Peyer's patch (tissue), 4 donors: Measurements from ENCODE around the gene LUC7L3. TPM values are rescaled to one million over a fixed set of nuclear protein-coding genes. Genes with fewer than 3 reads are reported as not detected.
A peak's percentile ranks its signal among the peaks of the same experiment; 100 is the strongest.

Experiments
- DNase-seq, 3 donors: peaks; one replicate each; pipeline ENCODE4 v3.0.0-alpha.2; 2017 to 2019
- H3K27ac ChIP-seq, 4 donors: fragments of 200-600 bp; sonication (generic); one replicate each; pipeline ENCODE4 v1.5.1; 2016 to 2019
- H3K27me3 ChIP-seq, 2 donors: fragments of 200-600 bp; sonication (generic); one replicate each; pipeline ENCODE4 v1.5.1; 2019
- H3K36me3 ChIP-seq, 3 donors: fragments of 200-600 bp; sonication (generic); one replicate each; pipeline ENCODE4 v1.5.1; 2016 to 2019
- H3K4me1 ChIP-seq, 4 donors: fragments of 200-600 bp; sonication (generic); one replicate each; pipeline ENCODE4 v1.5.1; 2016 to 2019
- H3K4me3 ChIP-seq, 4 donors: fragments of 200-600 bp; sonication (generic); 1 replicate in 3 of 4; 2 replicates in 1 of 4; pipeline ENCODE4 v1.5.1; 2016 to 2019; ENCODE audit warnings: mild to moderate bottlenecking in 1 of 4
- H3K9me3 ChIP-seq, 4 donors: fragments of 200-600 bp; sonication (generic); one replicate each; pipeline ENCODE4 v1.5.1; 2016 to 2019; ENCODE audit warnings: mild to moderate bottlenecking in 1 of 4
- CTCF ChIP-seq, 6 experiments: fragments of 450-650 bp in 4 of 6; fragments of 200-600 bp in 2 of 6; sonication (generic) in 1 of 6; IDR thresholded peaks; one replicate each; pipeline ENCODE4 v1.5.1; 2017 to 2019; ENCODE audit warnings: antibody characterized with exemption in 6 of 6, mild to moderate bottlenecking in 3 of 6, moderate library complexity in 1 of 6
- POLR2A ChIP-seq, 2 donors: fragments of 450-650 bp; IDR thresholded peaks; one replicate each; pipeline ENCODE4 v1.5.1; 2017; ENCODE audit warnings: antibody characterized with exemption in 2 of 2, mild to moderate bottlenecking in 2 of 2, moderate library complexity in 2 of 2
- total RNA-seq, 4 donors: library from RNA; depleted of rRNA; stranded (reverse); fragments of >200 nt; gene quantifications; one replicate each; pipeline ENCODE4 v1.1.0, GENCODE V29; 2016

LUC7L3 gene
- total RNA-seq, 4 donors from 2014 or later = 77.2 to 1,326 (median 139) TPM

GRCh38 chr17:50763716-50764475 is 44.5 kb downstream of the LUC7L3 start:
- no peaks in the 10 kb centered on the region for H3K9me3 ChIP-seq
- peak overlapping the region in 1 of 4 donors; percentile 94 for H3K27ac ChIP-seq
- no peaks in the 10 kb centered on the region for H3K27me3 ChIP-seq
- DNase-seq = peak in 1 of 3 donors; percentile 47
- no peak overlapping the region for H3K4me3 ChIP-seq
- TF ChIP-seq POLR2A (IDR thresholded peaks at IDR 0.05) (no peak), CTCF (IDR thresholded peaks at IDR 0.05) (no peak)
- peaks cover 0 to 24% (median 0%) of the 10 kb centered on the region in 3 donors for H3K36me3 ChIP-seq
- H3K4me1 ChIP-seq = peaks cover 0 to 25% (median 7%) of the 10 kb centered on the region in 4 donors

GRCh38 chr17:50764734-50765149 is 45.3 kb downstream of the LUC7L3 start:
- Histone ChIP-seq H3K27me3 (no peaks in the 10 kb centered on the region), H3K36me3 (peaks cover 0 to 21% (median 0%) of the 10 kb centered on the region in 3 donors), H3K4me1 (peaks cover 0 to 33% (median 7%) of the 10 kb centered on the region in 4 donors), H3K4me3 (peak overlapping the region in 2 of 4 donors; percentile 52 to 58), H3K27ac (peak overlapping the region in 1 of 4 donors; percentile 94), H3K9me3 (no peaks in the 10 kb centered on the region)
- DNase-seq = no peak
- TF ChIP-seq CTCF (IDR thresholded peaks at IDR 0.05) (no peak), POLR2A (IDR thresholded peaks at IDR 0.05) (no peak)

- Histone ChIP-seq H3K4me1 (peaks cover 0 to 34% (median 7%) of the 10 kb centered on the region in 4 donors), H3K36me3 (peaks cover 0 to 21% (median 0%) of the 10 kb centered on the region in 3 donors), H3K27me3 (no peaks in the 10 kb centered on the region), H3K27ac (peak overlapping the region in 3 of 4 donors; percentile 82 to 96 (median 94)), H3K4me3 (peak overlapping the region in 2 of 4 donors; percentile 52 to 58), H3K9me3 (no peaks in the 10 kb centered on the region)
- DNase-seq = peak in 2 of 3 donors; percentile 73 to 74
- TF ChIP-seq POLR2A (IDR thresholded peaks at IDR 0.05) (peak in 1 of 2 donors; percentile 49), CTCF (IDR thresholded peaks at IDR 0.05) (no peak)
Observed at GRCh38 chr17:50765454-50766221, 46.2 kb downstream of the LUC7L3 start.

GRCh38 chr17:50766222-50767023 is 47.0 kb downstream of the LUC7L3 start:
- Histone ChIP-seq H3K4me3 (peak overlapping the region in 3 of 4 donors; percentile 6 to 58 (median 52)), H3K9me3 (no peaks in the 10 kb centered on the region), H3K4me1 (peaks cover 0 to 34% (median 7%) of the 10 kb centered on the region in 4 donors), H3K27ac (peak overlapping the region in 3 of 4 donors; percentile 82 to 96 (median 94)), H3K27me3 (no peaks in the 10 kb centered on the region), H3K36me3 (peaks cover 0 to 16% (median 0%) of the 10 kb centered on the region in 3 donors)
- DNase-seq = peak in 2 of 3 donors; percentile 68 to 82
- peak in 2 of 6 experiments; percentile 17 to 26 for TF ChIP-seq CTCF (IDR thresholded peaks at IDR 0.05)
- TF ChIP-seq POLR2A (IDR thresholded peaks at IDR 0.05) = peak; percentile 85 to 89

GRCh38 chr17:50767030-50767429 is 47.6 kb downstream of the LUC7L3 start:
- Histone ChIP-seq H3K4me3 (peak overlapping the region in 3 of 4 donors; percentile 6 to 58 (median 52)), H3K27me3 (no peaks in the 10 kb centered on the region), H3K4me1 (peaks cover 0 to 34% (median 7%) of the 10 kb centered on the region in 4 donors), H3K36me3 (peaks cover 0 to 10% (median 0%) of the 10 kb centered on the region in 3 donors), H3K27ac (peak overlapping the region in 3 of 4 donors; percentile 82 to 96 (median 94)), H3K9me3 (no peaks in the 10 kb centered on the region)
- TF ChIP-seq POLR2A (IDR thresholded peaks at IDR 0.05) = no peak
- TF ChIP-seq CTCF (IDR thresholded peaks at IDR 0.05) = no peak
- DNase-seq = peak in 1 of 3 donors; percentile 63
